GM23338 (cell line): Measurements from ENCODE around the gene CCDC201. TPM values are rescaled to one million over a fixed set of nuclear protein-coding genes. Genes with fewer than 3 reads are reported as not detected.

Source experiments
- ATAC-seq: fragments of 200-7000 bp; cut with Tn5 transposase; 3 replicates; pipeline ENCODE4 v1.9.1; 2020
- DNase-seq: peaks from one replicate; pipeline ENCODE4 v3.0.0-alpha.2; 2015; ENCODE audit warnings: low spot score
- H2AFZ ChIP-seq: fragments of 200-600 bp; sonication (generic); 2 replicates; pipeline ENCODE4 v1.8.0; 2016; ENCODE audit warnings: antibody characterized with exemption, mild to moderate bottlenecking, moderate library complexity
- H3F3A ChIP-seq: fragments of 200-600 bp; sonication (generic); replicated peaks from 2 replicates; pipeline ENCODE4 v1.8.0; 2017; ENCODE audit warnings: antibody characterized with exemption, mixed run types, low read depth
- H3K27ac ChIP-seq: fragments of 200-600 bp; sonication (generic); 2 replicates; pipeline ENCODE4 v1.6.1; 2016; ENCODE audit warnings: low read depth
- H3K27me3 ChIP-seq: fragments of 200-600 bp; sonication (generic); 2 replicates; pipeline ENCODE4 v1.8.0; 2016; ENCODE audit warnings: mild to moderate bottlenecking, mixed run types, moderate library complexity; ENCODE audit not compliant: insufficient read depth
- H3K36me3 ChIP-seq: fragments of 200-600 bp; sonication (generic); 2 replicates; pipeline ENCODE4 v1.8.0; 2016; ENCODE audit warnings: mild to moderate bottlenecking; ENCODE audit not compliant: insufficient read depth
- H3K4me1 ChIP-seq: fragments of 200-600 bp; sonication (generic); 2 replicates; pipeline ENCODE4 v1.8.0; 2016; ENCODE audit warnings: mild to moderate bottlenecking, moderate library complexity; ENCODE audit not compliant: insufficient read depth
- H3K4me2 ChIP-seq: fragments of 200-600 bp; sonication (generic); 2 replicates; pipeline ENCODE4 v1.7.1; 2017; ENCODE audit warnings: mixed run types
- H3K4me3 ChIP-seq: fragments of 200-600 bp; sonication (generic); 2 replicates; pipeline ENCODE4 v1.6.1; 2016; ENCODE audit warnings: mixed run types
- H3K79me2 ChIP-seq: fragments of 200-600 bp; sonication (generic); replicated peaks from 2 replicates; pipeline ENCODE4 v1.8.0; 2017; ENCODE audit warnings: mild to moderate bottlenecking; ENCODE audit not compliant: insufficient read depth
- H3K9me2 ChIP-seq: fragments of 200-600 bp; sonication (generic); 2 replicates; pipeline ENCODE4 v1.8.0; 2017; ENCODE audit not compliant: insufficient read depth
- H4K20me1 ChIP-seq: fragments of 200-600 bp; sonication (generic); replicated peaks from 2 replicates; pipeline ENCODE4 v1.8.0; 2017; ENCODE audit warnings: mild to moderate bottlenecking; ENCODE audit not compliant: insufficient read depth
- H3K27ac Mint-ChIP-seq: 2 replicates; pipeline ENCODE4 v1.8.0; 2020; ENCODE audit warnings: inconsistent platforms, mild to moderate bottlenecking, moderate library complexity, mixed read lengths
- H3K27me3 Mint-ChIP-seq: 3 replicates; pipeline ENCODE4 v1.8.0; 2022; ENCODE audit warnings: low read depth, mild to moderate bottlenecking, moderate library complexity, mixed read lengths, inconsistent platforms; ENCODE audit not compliant: insufficient read depth, poor library complexity
- H3K36me3 Mint-ChIP-seq: 3 replicates; pipeline ENCODE4 v1.8.0; 2021; ENCODE audit warnings: low read depth, mild to moderate bottlenecking, inconsistent platforms, moderate library complexity, mixed read lengths
- H3K4me1 Mint-ChIP-seq: 3 replicates; pipeline ENCODE4 v1.8.0; 2020; ENCODE audit warnings: mild to moderate bottlenecking, inconsistent platforms, mixed read lengths
- H3K4me3 Mint-ChIP-seq: 3 replicates; pipeline ENCODE4 v1.8.0; 2021; ENCODE audit warnings: moderate library complexity, mild to moderate bottlenecking, inconsistent platforms, mixed read lengths
- H3K9me3 Mint-ChIP-seq: 3 replicates; pipeline ENCODE4 v1.8.0; 2020; ENCODE audit warnings: moderate library complexity, mild to moderate bottlenecking, inconsistent platforms, mixed read lengths
- STAT1 ChIP-seq: IDR thresholded peaks from one replicate; pipeline ENCODE4 v1.6.1; 2016; ENCODE audit warnings: antibody characterized with exemption; ENCODE audit not compliant: unreplicated experiment
- polyA plus RNA-seq: library from polyadenylated mRNA; unstranded; fragments of >200 nt; fragmentation: Nextera tagmentation; extraction: Ambion mirVana; gene quantifications from 2 replicates; pipeline ENCODE4 v1.2.1, GENCODE V29; 2016
- total RNA-seq: library from RNA; depleted of rRNA; stranded (reverse); fragments of >200 nt; shearing (Covaris generic); gene quantifications from 2 replicates; pipeline ENCODE4 v1.2.3, GENCODE V29; 2014
- TF ChIP-seq, protein P1 (sequence below): fragments of 250-450 bp; sonication (Bioruptor Pico); IDR thresholded peaks from 2 replicates; pipeline ENCODE4 v1.5.0; 2020; ENCODE audit warnings: mild to moderate bottlenecking, moderate library complexity
- TF ChIP-seq, protein P2 (sequence below), 2 experiments: fragments of 200-600 bp in 1 of 2; sonication (generic) in 1 of 2; conservative IDR thresholded peaks; 2 replicates each; pipeline versions ENCODE4 v1.5.1 to v1.6.1; 2016 to 2017; ENCODE audit warnings: antibody characterized with exemption in 2 of 2, low read depth in 2 of 2, mild to moderate bottlenecking in 2 of 2, moderate library complexity in 1 of 2

Gene CCDC201
- total and polyA plus RNA-seq, 2 experiments from 2014 or later = not detected

DNA sequence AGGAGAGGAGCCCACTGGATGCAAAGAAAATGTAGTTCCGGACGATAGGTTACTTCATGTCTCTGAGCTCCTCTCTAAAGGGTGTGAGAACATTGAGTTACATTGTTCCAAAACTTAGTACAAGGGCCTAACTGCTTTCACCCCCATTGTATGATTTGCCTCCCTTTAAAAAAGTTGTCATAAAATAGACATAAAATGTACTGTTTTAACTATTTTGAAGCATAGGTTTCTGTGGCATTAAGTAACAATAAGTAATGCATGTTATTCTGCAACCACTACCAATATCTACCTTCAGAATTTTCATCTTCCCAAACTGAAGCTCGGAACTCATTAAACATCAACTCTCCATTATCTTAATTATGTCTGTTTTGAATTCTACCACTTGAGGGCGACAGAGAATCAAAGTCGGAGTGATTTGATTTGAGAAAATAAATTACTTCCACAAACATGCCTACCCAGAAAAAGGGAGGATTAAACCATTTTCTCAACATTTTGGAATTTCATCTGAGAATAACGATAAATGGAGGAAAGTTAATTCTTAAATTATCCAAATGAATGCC, 18.1 kb upstream of the CCDC201 start:
- Histone ChIP-seq H3K4me2 (no peak overlapping the region), H3F3A (no peaks in the 10 kb centered on the region), H3K79me2 (no peaks in the 10 kb centered on the region), H2AFZ (no peak overlapping the region), H3K27ac (no peak overlapping the region), H3K36me3 (no peaks in the 10 kb centered on the region), H4K20me1 (no peaks in the 10 kb centered on the region; the same call in 1 of the 2 replicates), H3K4me1 (peaks cover 17% of the 10 kb centered on the region), H3K27me3 (peaks cover 49% of the 10 kb centered on the region), H3K9me2 (0 out of 2 replicates have a peak, but pooled peaks cover 3% of the 10 kb centered on the region), H3K4me3 (no peak overlapping the region)
- peaks cover 16% of the 10 kb centered on the region for H3K4me1 Mint-ChIP-seq
- peak; percentile 70 for DNase-seq
- no peak overlapping the region for H3K4me3 Mint-ChIP-seq
- no peaks in the 10 kb centered on the region for H3K36me3 Mint-ChIP-seq
- TF ChIP-seq STAT1 = no peak
- TF ChIP-seq, protein P1, sequence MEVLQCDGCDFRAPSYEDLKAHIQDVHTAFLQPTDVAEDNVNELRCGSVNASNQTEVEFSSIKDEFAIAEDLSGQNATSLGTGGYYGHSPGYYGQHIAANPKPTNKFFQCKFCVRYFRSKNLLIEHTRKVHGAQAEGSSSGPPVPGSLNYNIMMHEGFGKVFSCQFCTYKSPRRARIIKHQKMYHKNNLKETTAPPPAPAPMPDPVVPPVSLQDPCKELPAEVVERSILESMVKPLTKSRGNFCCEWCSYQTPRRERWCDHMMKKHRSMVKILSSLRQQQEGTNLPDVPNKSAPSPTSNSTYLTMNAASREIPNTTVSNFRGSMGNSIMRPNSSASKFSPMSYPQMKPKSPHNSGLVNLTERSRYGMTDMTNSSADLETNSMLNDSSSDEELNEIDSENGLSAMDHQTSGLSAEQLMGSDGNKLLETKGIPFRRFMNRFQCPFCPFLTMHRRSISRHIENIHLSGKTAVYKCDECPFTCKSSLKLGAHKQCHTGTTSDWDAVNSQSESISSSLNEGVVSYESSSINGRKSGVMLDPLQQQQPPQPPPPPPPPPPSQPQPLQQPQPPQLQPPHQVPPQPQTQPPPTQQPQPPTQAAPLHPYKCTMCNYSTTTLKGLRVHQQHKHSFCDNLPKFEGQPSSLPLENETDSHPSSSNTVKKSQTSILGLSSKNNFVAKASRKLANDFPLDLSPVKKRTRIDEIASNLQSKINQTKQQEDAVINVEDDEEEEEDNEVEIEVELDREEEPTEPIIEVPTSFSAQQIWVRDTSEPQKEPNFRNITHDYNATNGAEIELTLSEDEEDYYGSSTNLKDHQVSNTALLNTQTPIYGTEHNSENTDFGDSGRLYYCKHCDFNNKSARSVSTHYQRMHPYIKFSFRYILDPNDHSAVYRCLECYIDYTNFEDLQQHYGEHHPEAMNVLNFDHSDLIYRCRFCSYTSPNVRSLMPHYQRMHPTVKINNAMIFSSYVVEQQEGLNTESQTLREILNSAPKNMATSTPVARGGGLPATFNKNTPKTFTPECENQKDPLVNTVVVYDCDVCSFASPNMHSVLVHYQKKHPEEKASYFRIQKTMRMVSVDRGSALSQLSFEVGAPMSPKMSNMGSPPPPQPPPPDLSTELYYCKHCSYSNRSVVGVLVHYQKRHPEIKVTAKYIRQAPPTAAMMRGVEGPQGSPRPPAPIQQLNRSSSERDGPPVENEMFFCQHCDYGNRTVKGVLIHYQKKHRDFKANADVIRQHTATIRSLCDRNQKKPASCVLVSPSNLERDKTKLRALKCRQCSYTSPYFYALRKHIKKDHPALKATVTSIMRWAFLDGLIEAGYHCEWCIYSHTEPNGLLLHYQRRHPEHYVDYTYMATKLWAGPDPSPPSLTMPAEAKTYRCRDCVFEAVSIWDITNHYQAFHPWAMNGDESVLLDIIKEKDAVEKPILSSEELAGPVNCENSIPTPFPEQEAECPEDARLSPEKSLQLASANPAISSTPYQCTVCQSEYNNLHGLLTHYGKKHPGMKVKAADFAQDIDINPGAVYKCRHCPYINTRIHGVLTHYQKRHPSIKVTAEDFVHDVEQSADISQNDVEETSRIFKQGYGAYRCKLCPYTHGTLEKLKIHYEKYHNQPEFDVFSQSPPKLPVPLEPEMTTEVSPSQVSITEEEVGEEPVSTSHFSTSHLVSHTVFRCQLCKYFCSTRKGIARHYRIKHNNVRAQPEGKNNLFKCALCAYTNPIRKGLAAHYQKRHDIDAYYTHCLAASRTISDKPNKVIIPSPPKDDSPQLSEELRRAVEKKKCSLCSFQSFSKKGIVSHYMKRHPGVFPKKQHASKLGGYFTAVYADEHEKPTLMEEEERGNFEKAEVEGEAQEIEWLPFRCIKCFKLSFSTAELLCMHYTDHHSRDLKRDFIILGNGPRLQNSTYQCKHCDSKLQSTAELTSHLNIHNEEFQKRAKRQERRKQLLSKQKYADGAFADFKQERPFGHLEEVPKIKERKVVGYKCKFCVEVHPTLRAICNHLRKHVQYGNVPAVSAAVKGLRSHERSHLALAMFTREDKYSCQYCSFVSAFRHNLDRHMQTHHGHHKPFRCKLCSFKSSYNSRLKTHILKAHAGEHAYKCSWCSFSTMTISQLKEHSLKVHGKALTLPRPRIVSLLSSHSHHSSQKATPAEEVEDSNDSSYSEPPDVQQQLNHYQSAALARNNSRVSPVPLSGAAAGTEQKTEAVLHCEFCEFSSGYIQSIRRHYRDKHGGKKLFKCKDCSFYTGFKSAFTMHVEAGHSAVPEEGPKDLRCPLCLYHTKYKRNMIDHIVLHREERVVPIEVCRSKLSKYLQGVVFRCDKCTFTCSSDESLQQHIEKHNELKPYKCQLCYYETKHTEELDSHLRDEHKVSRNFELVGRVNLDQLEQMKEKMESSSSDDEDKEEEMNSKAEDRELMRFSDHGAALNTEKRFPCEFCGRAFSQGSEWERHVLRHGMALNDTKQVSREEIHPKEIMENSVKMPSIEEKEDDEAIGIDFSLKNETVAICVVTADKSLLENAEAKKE = no peak
- TF ChIP-seq, protein P2, sequence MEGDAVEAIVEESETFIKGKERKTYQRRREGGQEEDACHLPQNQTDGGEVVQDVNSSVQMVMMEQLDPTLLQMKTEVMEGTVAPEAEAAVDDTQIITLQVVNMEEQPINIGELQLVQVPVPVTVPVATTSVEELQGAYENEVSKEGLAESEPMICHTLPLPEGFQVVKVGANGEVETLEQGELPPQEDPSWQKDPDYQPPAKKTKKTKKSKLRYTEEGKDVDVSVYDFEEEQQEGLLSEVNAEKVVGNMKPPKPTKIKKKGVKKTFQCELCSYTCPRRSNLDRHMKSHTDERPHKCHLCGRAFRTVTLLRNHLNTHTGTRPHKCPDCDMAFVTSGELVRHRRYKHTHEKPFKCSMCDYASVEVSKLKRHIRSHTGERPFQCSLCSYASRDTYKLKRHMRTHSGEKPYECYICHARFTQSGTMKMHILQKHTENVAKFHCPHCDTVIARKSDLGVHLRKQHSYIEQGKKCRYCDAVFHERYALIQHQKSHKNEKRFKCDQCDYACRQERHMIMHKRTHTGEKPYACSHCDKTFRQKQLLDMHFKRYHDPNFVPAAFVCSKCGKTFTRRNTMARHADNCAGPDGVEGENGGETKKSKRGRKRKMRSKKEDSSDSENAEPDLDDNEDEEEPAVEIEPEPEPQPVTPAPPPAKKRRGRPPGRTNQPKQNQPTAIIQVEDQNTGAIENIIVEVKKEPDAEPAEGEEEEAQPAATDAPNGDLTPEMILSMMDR (conservative IDR thresholded peaks at IDR 0.05; ENCODE audit: low read depth in 2 of 2) = peak; percentile 59 to 77
- H3K9me3 Mint-ChIP-seq = no peaks in the 10 kb centered on the region; the same call in 2 of the 3 replicates
- no peak overlapping the region for H3K27ac Mint-ChIP-seq
- ATAC-seq = no peak
- peaks cover 38% of the 10 kb centered on the region for H3K27me3 Mint-ChIP-seq
